Measurements from ENCODE around the gene SH3RF3. TPM values are rescaled to one million over a fixed set of nuclear protein-coding genes. Genes with fewer than 3 reads are reported as not detected.

Gene SH3RF3
- total RNA-seq, 6 donors from 2014 or later, result 4.1 to 21.0 (median 8.0) TPM

DNA sequence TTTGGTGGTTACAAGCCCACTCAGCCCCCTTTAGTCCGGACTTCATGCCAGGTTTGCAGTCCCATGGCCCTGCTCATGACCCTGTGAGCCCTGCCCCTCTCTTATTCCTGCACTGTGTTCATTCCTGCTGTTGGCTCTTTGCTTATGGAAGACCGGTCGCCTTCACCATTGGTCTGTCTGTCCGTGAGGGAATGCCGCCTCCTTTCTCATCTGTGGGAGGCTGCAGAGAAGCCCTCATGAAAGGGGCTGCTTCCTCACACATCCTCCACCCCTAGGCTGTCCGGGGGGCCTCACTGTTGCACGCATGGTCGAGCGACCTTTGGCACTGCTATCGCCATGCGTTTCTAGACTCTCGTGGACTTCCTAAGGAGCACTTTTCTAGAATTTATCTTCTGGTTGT is 16.3 kb downstream of the SH3RF3 start:
- DNase-seq (peak in 1 of 2 donors; percentile 27), ATAC-seq (ENCODE audit: low FRiP score in 2 of 2) (no peak)
- H3K27ac ChIP-seq, result no peak overlapping the region
- no peaks in the 10 kb centered on the region for H3K27me3 ChIP-seq
- no peaks in the 10 kb centered on the region for H3K4me1 ChIP-seq
- no peak overlapping the region for H3K4me3 ChIP-seq
- TF ChIP-seq POLR2AphosphoS5 (IDR thresholded peaks at IDR 0.05), result no peak
- no peak for TF ChIP-seq POLR2A (IDR thresholded peaks at IDR 0.05)
- no peak for TF ChIP-seq CTCF (IDR thresholded peaks at IDR 0.05)
- no peak for TF ChIP-seq EP300 (IDR thresholded peaks at IDR 0.05)
- WGBS, 2 donors, result 93 to 95% methylated on average over 12 of the region's 12 CpGs
- H3K36me3 ChIP-seq, result no peaks in the 10 kb centered on the region
- H3K9me3 ChIP-seq, result no peaks in the 10 kb centered on the region

DNA sequence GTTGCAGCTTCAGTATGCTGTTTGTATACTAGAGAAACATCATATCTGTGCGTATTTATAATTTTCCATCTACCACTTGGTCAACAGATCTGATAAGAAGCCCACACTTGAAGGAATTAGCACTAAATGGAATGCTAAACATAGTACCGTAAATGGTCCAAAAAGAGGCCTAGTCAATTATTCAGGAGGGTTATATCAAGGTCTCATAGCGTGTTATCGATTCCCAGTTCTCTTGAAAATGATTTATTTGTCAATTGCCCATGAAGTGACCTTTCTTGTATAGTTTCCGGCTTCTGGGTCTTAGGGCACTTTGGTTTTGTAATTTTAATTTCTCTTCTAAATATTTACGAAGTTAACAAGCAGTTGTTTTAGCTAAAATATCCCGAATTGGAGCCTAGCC is 18.4 kb downstream of the SH3RF3 start:
- no peak for ATAC-seq (ENCODE audit: low FRiP score in 2 of 2)
- WGBS, 2 donors, result 87 to 96% methylated on average over 7 of the region's 7 CpGs
- no peaks in the 10 kb centered on the region for H3K36me3 ChIP-seq

GRCh38 chr2:109148117-109148746 is 19.2 kb downstream of the SH3RF3 start:
- Histone ChIP-seq H3K36me3 (no peaks in the 10 kb centered on the region), H3K27me3 (no peaks in the 10 kb centered on the region), H3K27ac (no peak overlapping the region), H3K4me3 (no peak overlapping the region), H3K4me1 (no peaks in the 10 kb centered on the region), H3K9me3 (no peaks in the 10 kb centered on the region)
- DNase-seq (no peak), ATAC-seq (ENCODE audit: low FRiP score in 2 of 2) (peak in 1 of 2 donors; percentile 69)
- no peak for TF ChIP-seq POLR2AphosphoS5 (IDR thresholded peaks at IDR 0.05)
- WGBS, 2 donors, result 88 to 90% methylated on average over 5 to 12 of the region's 12 CpGs

More for the DNA sequence above, 18.4 kb downstream of the SH3RF3 start:
- DNase-seq, result no peak
- Histone ChIP-seq H3K4me3 (no peak overlapping the region), H3K9me3 (no peaks in the 10 kb centered on the region), H3K27me3 (no peaks in the 10 kb centered on the region), H3K4me1 (no peaks in the 10 kb centered on the region), H3K27ac (no peak overlapping the region)
- TF ChIP-seq POLR2A (IDR thresholded peaks at IDR 0.05) (no peak), POLR2AphosphoS5 (IDR thresholded peaks at IDR 0.05) (no peak), CTCF (IDR thresholded peaks at IDR 0.05) (no peak), EP300 (IDR thresholded peaks at IDR 0.05) (no peak)

GRCh38 chr2:109148991-109149645 is 20.1 kb downstream of the SH3RF3 start:
- Histone ChIP-seq H3K4me1 (no peaks in the 10 kb centered on the region), H3K27ac (no peak overlapping the region), H3K36me3 (no peaks in the 10 kb centered on the region), H3K27me3 (no peaks in the 10 kb centered on the region), H3K4me3 (no peak overlapping the region), H3K9me3 (no peaks in the 10 kb centered on the region)
- peak in 1 of 2 donors; percentile 85 for ATAC-seq (ENCODE audit: low FRiP score in 2 of 2)
- no peak for TF ChIP-seq POLR2AphosphoS5 (IDR thresholded peaks at IDR 0.05)
- no peak for TF ChIP-seq CTCF (IDR thresholded peaks at IDR 0.05)
- no peak for TF ChIP-seq POLR2A (IDR thresholded peaks at IDR 0.05)
- TF ChIP-seq EP300 (IDR thresholded peaks at IDR 0.05), result no peak
- no peak for DNase-seq
- WGBS, 2 donors, result 77 to 100% methylated on average over 4 to 8 of the region's 8 CpGs

DNA sequence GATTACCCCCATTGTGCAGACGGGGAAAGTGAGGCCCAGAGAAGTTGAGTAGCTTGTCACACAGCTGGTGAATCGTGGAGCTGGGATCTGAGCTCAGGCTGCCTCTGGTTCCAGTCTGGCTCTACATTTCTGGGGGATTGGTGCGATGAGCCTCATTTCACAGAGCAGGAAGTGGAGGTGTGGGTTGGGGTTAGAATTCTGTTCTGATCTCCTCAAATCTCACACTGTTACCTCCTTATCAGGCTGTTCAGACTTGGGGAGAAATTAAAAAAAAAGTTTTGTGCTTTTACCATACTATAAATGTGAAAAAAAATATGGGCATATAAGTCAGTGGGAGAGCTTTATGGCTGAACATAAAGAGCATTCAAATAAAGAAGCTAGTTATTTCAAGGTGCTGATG is 21.6 kb downstream of the SH3RF3 start:
- Histone ChIP-seq H3K4me1 (peaks cover 0 to 2% (median 0%) of the 10 kb centered on the region in 4 donors), H3K4me3 (no peak overlapping the region), H3K27ac (no peak overlapping the region), H3K27me3 (no peaks in the 10 kb centered on the region), H3K9me3 (no peaks in the 10 kb centered on the region), H3K36me3 (no peaks in the 10 kb centered on the region)
- TF ChIP-seq CTCF (IDR thresholded peaks at IDR 0.05), result no peak
- no peak for TF ChIP-seq POLR2AphosphoS5 (IDR thresholded peaks at IDR 0.05)
- TF ChIP-seq POLR2A (IDR thresholded peaks at IDR 0.05), result no peak
- no peak for TF ChIP-seq EP300 (IDR thresholded peaks at IDR 0.05)
- WGBS, 2 donors, result 92 to 95% methylated on average over 3 of the region's 3 CpGs
- DNase-seq (no peak), ATAC-seq (ENCODE audit: low FRiP score in 2 of 2) (no peak)

Measured in upper lobe of left lung (tissue), 6 donors.